OCI-LY7 (cell line): Measurements from ENCODE around the gene NFYC. TPM values are rescaled to one million over a fixed set of nuclear protein-coding genes. Genes with fewer than 3 reads are reported as not detected.
A peak's percentile ranks its signal among the peaks of the same experiment; 100 is the strongest.

Source experiments
- BruUV-seq: library from RNA; stranded (reverse); fragments of 400-500 nt; replicated peaks from 2 replicates; lab custom pipeline; 2021; lab: Mats Ljungman, UMichigan
- CTCF ChIA-PET: fragments of 300-600 bp; sonication (Branson Sonifier 250); formaldehyde crosslinking; loops from one replicate; lab custom pipeline; 2022; ENCODE audit warnings: antibody characterized with exemption; ENCODE audit not compliant: unreplicated experiment; lab: Charles Lee
- POLR2A ChIA-PET: fragments of 300-600 bp; sonication (Branson Sonifier 250); formaldehyde crosslinking; loops from one replicate; lab custom pipeline; 2022; ENCODE audit warnings: antibody characterized with exemption; lab: Charles Lee
- DNase-seq: peaks from one replicate; pipeline ENCODE4 v3.0.0-alpha.2; 2015; ENCODE audit warnings: low spot score
- H2AFZ ChIP-seq: fragments of 200-600 bp; sonication (generic), shearing (Covaris generic); 2 replicates; pipeline ENCODE4 v1.6.1; 2014; ENCODE audit warnings: mild to moderate bottlenecking, antibody characterized with exemption, low read length, moderate library complexity
- H3K27ac ChIP-seq: fragments of 200-600 bp; sonication (generic); 2 replicates; pipeline ENCODE4 v1.5.1; 2014; ENCODE audit warnings: mixed run types, low read depth, mild to moderate bottlenecking, moderate library complexity, low read length, inconsistent platforms; ENCODE audit not compliant: poor library complexity, severe bottlenecking
- H3K36me3 ChIP-seq: fragments of 200-600 bp; sonication (generic); 2 replicates; pipeline ENCODE4 v1.6.1; 2014; ENCODE audit warnings: mild to moderate bottlenecking, antibody characterized with exemption, low read length, moderate library complexity, mixed read lengths; ENCODE audit not compliant: insufficient read depth
- H3K4me1 ChIP-seq: fragments of 200-600 bp; sonication (generic); 2 replicates; pipeline ENCODE4 v1.5.1; 2014; ENCODE audit warnings: mild to moderate bottlenecking, low read length; ENCODE audit not compliant: insufficient read depth, poor library complexity, severe bottlenecking
- H3K4me2 ChIP-seq: fragments of 200-600 bp; sonication (generic); 2 replicates; pipeline ENCODE4 v1.6.1; 2014; ENCODE audit warnings: mild to moderate bottlenecking, low read length
- H3K4me3 ChIP-seq: fragments of 200-600 bp; sonication (generic); 2 replicates; pipeline ENCODE4 v1.5.1; 2014; ENCODE audit warnings: mild to moderate bottlenecking, low read depth, low read length; ENCODE audit not compliant: poor library complexity, severe bottlenecking
- H3K79me2 ChIP-seq: fragments of 200-600 bp; sonication (generic); 2 replicates; pipeline ENCODE4 v1.6.1; 2016; ENCODE audit warnings: low read depth, mild to moderate bottlenecking, low read length, moderate library complexity, mixed read lengths; ENCODE audit not compliant: insufficient read depth
- H3K9me2 ChIP-seq: fragments of 200-600 bp; sonication (generic); 2 replicates; pipeline ENCODE4 v1.6.1; 2016; ENCODE audit warnings: mild to moderate bottlenecking, low read length, mixed read lengths; ENCODE audit not compliant: insufficient read depth
- H3K9me3 ChIP-seq: fragments of 200-600 bp; sonication (generic); 2 replicates; pipeline ENCODE4 v1.6.1; 2014; ENCODE audit warnings: mild to moderate bottlenecking, mixed run types, low read length, mixed read lengths
- H4K20me1 ChIP-seq: fragments of 200-600 bp; sonication (generic); 2 replicates; pipeline ENCODE4 v1.6.1; 2014; ENCODE audit warnings: mild to moderate bottlenecking, antibody characterized with exemption, low read length, moderate library complexity, mixed read lengths; ENCODE audit not compliant: insufficient read depth
- EZH2phosphoT487 ChIP-seq: fragments of 200-600 bp; sonication (generic); IDR thresholded peaks from 2 replicates; pipeline ENCODE4 v1.6.1; 2018; ENCODE audit warnings: low read depth, borderline replicate concordance, mild to moderate bottlenecking, mixed run types, antibody characterized with exemption, low read length, moderate library complexity, mixed read lengths
- intact Hi-C: fragments of 100-400 bp; cut with micrococcal nuclease; formaldehyde crosslinking; loops from one replicate; pipeline ENCODE4 v1.10.0; 2022; ENCODE audit not compliant: unreplicated experiment
- total RNA-seq, 2 experiments: library from RNA; depleted of rRNA in 1 of 2; stranded (reverse); fragments of >200 nt in 1 of 2; shearing (Covaris generic) in 1 of 2; gene quantifications; 2 replicates each; pipeline ENCODE4 v1.2.3, GENCODE V29; 2014 to 2022
- TF ChIP-seq, protein P1 (sequence below): fragments of 200-600 bp; sonication (generic); conservative IDR thresholded peaks from 2 replicates; pipeline ENCODE4 v1.5.1; 2014; ENCODE audit warnings: mild to moderate bottlenecking, antibody characterized with exemption, low read length, moderate library complexity, mixed read lengths

NFYC gene
- total RNA-seq, 2 experiments from 2014 or later, result 39.1 to 71.0 TPM

DNA sequence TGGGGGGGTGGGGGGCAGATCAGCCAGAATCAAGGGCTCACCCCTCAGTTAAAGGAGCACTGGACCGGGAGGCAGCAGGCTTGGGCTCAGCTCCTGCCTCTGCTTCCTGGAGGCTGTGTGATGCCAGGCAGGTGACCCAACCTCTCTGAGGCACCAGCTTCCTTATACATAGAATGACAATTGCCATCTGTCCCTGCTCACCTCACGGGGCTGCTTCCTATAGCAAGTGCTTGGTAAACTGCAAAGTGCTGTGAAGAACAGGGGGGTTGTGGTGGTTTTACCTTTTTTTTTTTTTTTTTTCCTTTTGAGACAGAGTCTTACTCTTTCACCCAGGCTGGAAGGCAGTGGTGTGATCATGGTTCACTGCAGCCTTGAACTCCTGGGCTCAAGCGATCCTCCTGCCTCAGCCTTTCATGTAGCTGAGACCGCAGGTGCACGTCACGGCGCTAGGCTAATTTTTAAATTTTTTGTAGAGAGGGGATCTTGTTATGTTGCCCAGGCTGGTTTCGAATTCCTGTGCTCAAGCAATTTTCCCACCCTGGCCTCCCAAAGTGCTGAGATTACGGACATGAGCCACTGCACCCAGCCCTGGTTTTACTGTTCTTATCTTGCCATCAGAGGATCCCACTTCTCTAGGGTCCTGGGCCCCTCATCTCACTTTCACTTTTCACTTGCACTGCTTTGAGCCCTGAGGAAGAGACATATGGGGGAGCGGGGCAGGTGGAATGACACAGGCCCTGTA is 103.6 kb downstream of the NFYC start:
- no peaks in the 10 kb centered on the region for H3K9me2 ChIP-seq
- no peaks in the 10 kb centered on the region for H4K20me1 ChIP-seq
- H3K36me3 ChIP-seq, result no peaks in the 10 kb centered on the region
- H3K79me2 ChIP-seq, result no peaks in the 10 kb centered on the region
- peak overlapping the region; percentile 1 for H3K27ac ChIP-seq
- intact Hi-C loops, result no loop called here
- peak overlapping the region; percentile 37 for H3K4me3 ChIP-seq
- peaks cover 26% of the 10 kb centered on the region for H3K4me1 ChIP-seq
- DNase-seq, result peak; percentile 33
- no TSS peak for BruUV-seq
- ChIA-PET CTCF (interaction anchor here (0.6 to 1.1 kb wide), 2 partner anchors 20 to 80 kb away, joined by 3 to 4 read pairs; no protein-coding TSS in a partner anchor), POLR2A (interaction anchor here (0.6 to 1.3 kb wide), 5 partner anchors 12 to 1352 kb away, joined by 3 to 6 read pairs (median 3); no protein-coding TSS in a partner anchor)
- peak overlapping the region; percentile 72 for H3K4me2 ChIP-seq
- H3K9me3 ChIP-seq, result no peaks in the 10 kb centered on the region
- H2AFZ ChIP-seq, result peak overlapping the region; percentile 71; the same call in 1 of the 2 replicates
- TF ChIP-seq, protein P1, sequence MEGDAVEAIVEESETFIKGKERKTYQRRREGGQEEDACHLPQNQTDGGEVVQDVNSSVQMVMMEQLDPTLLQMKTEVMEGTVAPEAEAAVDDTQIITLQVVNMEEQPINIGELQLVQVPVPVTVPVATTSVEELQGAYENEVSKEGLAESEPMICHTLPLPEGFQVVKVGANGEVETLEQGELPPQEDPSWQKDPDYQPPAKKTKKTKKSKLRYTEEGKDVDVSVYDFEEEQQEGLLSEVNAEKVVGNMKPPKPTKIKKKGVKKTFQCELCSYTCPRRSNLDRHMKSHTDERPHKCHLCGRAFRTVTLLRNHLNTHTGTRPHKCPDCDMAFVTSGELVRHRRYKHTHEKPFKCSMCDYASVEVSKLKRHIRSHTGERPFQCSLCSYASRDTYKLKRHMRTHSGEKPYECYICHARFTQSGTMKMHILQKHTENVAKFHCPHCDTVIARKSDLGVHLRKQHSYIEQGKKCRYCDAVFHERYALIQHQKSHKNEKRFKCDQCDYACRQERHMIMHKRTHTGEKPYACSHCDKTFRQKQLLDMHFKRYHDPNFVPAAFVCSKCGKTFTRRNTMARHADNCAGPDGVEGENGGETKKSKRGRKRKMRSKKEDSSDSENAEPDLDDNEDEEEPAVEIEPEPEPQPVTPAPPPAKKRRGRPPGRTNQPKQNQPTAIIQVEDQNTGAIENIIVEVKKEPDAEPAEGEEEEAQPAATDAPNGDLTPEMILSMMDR, result no peak
- no peak for TF ChIP-seq EZH2phosphoT487

DNA sequence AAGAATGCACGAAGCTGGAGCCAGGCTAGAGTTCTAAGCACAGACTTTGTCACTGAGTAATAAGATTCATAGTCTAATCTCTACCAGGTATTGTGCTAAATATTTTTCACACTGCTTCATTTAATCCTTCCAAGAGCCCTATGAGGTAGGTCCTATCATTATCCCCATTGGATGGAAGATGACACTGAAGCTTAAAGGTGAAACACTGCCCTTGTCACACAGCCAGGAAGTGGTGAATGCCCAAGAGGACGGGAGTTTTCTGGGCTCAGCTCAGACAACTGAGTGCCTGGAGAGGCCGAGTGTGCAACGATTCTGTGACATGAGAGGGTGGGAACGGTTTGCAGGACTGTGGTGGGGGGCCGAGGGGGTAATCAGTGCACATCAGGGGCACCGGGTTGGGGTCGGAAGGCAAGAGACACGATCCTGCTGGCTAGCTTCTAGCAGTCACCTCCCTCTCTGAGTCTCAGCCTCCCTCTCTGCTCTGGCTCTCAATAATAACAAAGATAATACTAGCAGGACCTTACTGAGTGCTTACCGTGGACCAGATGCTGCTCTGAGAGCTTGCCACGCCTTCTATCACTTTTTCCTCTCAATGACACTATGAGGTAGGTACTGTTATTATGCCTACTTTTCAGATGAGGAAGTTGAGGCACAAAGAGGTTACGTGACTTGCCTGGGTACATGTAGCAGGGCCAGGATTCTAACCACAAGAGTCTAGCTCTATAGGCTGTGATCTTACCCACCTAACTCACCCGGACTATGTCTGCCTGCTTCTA is 104.5 kb downstream of the NFYC start:
- TF ChIP-seq, protein P1, result no peak
- TF ChIP-seq EZH2phosphoT487, result no peak
- H3K4me3 ChIP-seq, result peak overlapping the region; percentile 37
- H3K79me2 ChIP-seq, result no peaks in the 10 kb centered on the region
- H2AFZ ChIP-seq, result peak overlapping the region; percentile 71; the same call in 1 of the 2 replicates
- CTCF ChIA-PET, result no interaction called here
- peaks cover 26% of the 10 kb centered on the region for H3K4me1 ChIP-seq
- no TSS peak for BruUV-seq
- intact Hi-C loops, result no loop called here
- H3K9me2 ChIP-seq, result no peaks in the 10 kb centered on the region
- no peaks in the 10 kb centered on the region for H3K36me3 ChIP-seq
- H3K4me2 ChIP-seq, result peak overlapping the region; percentile 72
- peak overlapping the region; percentile 1 for H3K27ac ChIP-seq
- H3K9me3 ChIP-seq, result no peaks in the 10 kb centered on the region
- POLR2A ChIA-PET, result interaction anchor here (0.6 to 0.9 kb wide), 7 partner anchors 8 to 1353 kb away, joined by 3 to 7 read pairs (median 4); no protein-coding TSS in a partner anchor
- H4K20me1 ChIP-seq, result no peaks in the 10 kb centered on the region
- DNase-seq, result no peak
